Measurements from ENCODE around the gene ADAMTS13.
A peak's percentile ranks its signal among the peaks of the same experiment; 100 is the strongest.

Gene ADAMTS13

DNA sequence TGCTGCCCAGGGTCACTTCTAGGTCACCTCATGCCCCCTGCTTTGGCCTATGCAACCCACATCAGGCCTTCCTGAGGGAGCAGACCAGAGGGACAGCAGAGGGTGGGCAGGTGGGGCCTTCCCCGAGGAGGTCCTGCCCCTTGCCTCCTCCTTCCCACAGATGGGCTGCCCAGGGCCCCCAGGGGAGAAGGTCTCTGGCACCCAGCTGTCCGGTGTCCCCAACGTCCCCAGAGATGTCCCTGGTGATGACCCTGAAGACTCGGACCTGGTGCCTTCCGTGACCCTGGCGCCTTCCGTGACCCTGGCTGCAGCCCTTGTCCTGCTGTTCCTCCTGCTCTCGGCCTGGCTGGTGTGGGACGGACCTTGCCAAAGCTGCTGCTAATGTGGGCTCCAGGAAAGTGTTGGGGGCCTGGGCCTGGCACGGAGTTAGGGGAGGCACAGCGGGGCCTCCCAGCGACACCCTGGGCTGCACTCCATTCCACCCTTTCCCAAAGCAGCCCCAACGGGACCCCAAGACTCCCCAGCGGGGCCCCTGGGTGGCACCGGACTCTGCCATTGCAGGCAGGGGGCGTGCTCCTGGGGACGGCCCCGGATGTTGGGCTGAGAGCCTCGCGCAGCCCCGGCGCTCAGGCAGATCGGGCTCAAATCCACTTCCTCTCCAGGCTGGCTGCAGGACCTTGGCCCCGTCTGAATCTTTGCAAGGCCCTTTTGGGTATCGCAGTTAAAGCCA lies 63.5 kb downstream of the ADAMTS13 start:
- Histone ChIP-seq H3K27me3 (ENCODE audit: control insufficient read depth in 1 of 2, insufficient read depth in 2 of 2, low read length in 2 of 2) (peaks cover 0 to 2% of the 10 kb centered on the region in 2 donors), H3K9me3 (ENCODE audit: control insufficient read depth in 1 of 2, low read length in 2 of 2) (no peaks in the 10 kb centered on the region), H3K4me1 (ENCODE audit: control insufficient read depth in 1 of 2, insufficient read depth in 2 of 2, low read length in 2 of 2) (peaks cover 5% of the 10 kb centered on the region in 2 donors), H3K4me3 (ENCODE audit: low read depth in 1 of 2, low read length in 2 of 2) (peak overlapping the region in 1 of 2 donors; percentile 11), H3K36me3 (ENCODE audit: control insufficient read depth in 1 of 2, insufficient read depth in 2 of 2, low read length in 2 of 2) (no peaks in the 10 kb centered on the region), H3K27ac (ENCODE audit: low read depth, low read length) (no peak overlapping the region), H3K9ac (ENCODE audit: low read depth in 1 of 2, low read length in 2 of 2) (no peak overlapping the region)

- Histone ChIP-seq H3K4me1 (ENCODE audit: control insufficient read depth in 1 of 2, insufficient read depth in 2 of 2, low read length in 2 of 2) (peaks cover 5% of the 10 kb centered on the region in 2 donors), H3K36me3 (ENCODE audit: control insufficient read depth in 1 of 2, insufficient read depth in 2 of 2, low read length in 2 of 2) (no peaks in the 10 kb centered on the region), H3K4me3 (ENCODE audit: low read depth in 1 of 2, low read length in 2 of 2) (no peak overlapping the region), H3K27ac (ENCODE audit: low read depth, low read length) (no peak overlapping the region), H3K9me3 (ENCODE audit: control insufficient read depth in 1 of 2, low read length in 2 of 2) (no peaks in the 10 kb centered on the region), H3K9ac (ENCODE audit: low read depth in 1 of 2, low read length in 2 of 2) (no peak overlapping the region), H3K27me3 (ENCODE audit: control insufficient read depth in 1 of 2, insufficient read depth in 2 of 2, low read length in 2 of 2) (peaks cover 0 to 2% of the 10 kb centered on the region in 2 donors)
Measured at GRCh38 chr9:133487331-133487725, 65.2 kb downstream of the ADAMTS13 start.

- no peak overlapping the region for H3K4me3 ChIP-seq (ENCODE audit: low read depth in 1 of 2, low read length in 2 of 2)
- H3K36me3 ChIP-seq (ENCODE audit: control insufficient read depth in 1 of 2, insufficient read depth in 2 of 2, low read length in 2 of 2), result no peaks in the 10 kb centered on the region
- H3K9ac ChIP-seq (ENCODE audit: low read depth in 1 of 2, low read length in 2 of 2), result no peak overlapping the region
- H3K27me3 ChIP-seq (ENCODE audit: control insufficient read depth in 1 of 2, insufficient read depth in 2 of 2, low read length in 2 of 2), result peaks cover 0 to 2% of the 10 kb centered on the region in 2 donors
- peaks cover 5% of the 10 kb centered on the region in 2 donors for H3K4me1 ChIP-seq (ENCODE audit: control insufficient read depth in 1 of 2, insufficient read depth in 2 of 2, low read length in 2 of 2)
- no peak overlapping the region for H3K27ac ChIP-seq (ENCODE audit: low read depth, low read length)
- no peaks in the 10 kb centered on the region for H3K9me3 ChIP-seq (ENCODE audit: control insufficient read depth in 1 of 2, low read length in 2 of 2)
Measured at GRCh38 chr9:133488686-133489252, 66.6 kb downstream of the ADAMTS13 start.

- H3K36me3 ChIP-seq (ENCODE audit: control insufficient read depth in 1 of 2, insufficient read depth in 2 of 2, low read length in 2 of 2), result no peaks in the 10 kb centered on the region
- H3K27ac ChIP-seq (ENCODE audit: low read depth, low read length), result no peak overlapping the region
- peaks cover 0 to 2% of the 10 kb centered on the region in 2 donors for H3K27me3 ChIP-seq (ENCODE audit: control insufficient read depth in 1 of 2, insufficient read depth in 2 of 2, low read length in 2 of 2)
- no peak overlapping the region for H3K9ac ChIP-seq (ENCODE audit: low read depth in 1 of 2, low read length in 2 of 2)
- H3K9me3 ChIP-seq (ENCODE audit: control insufficient read depth in 1 of 2, low read length in 2 of 2), result no peaks in the 10 kb centered on the region
- H3K4me3 ChIP-seq (ENCODE audit: low read depth in 1 of 2, low read length in 2 of 2), result no peak overlapping the region
- H3K4me1 ChIP-seq (ENCODE audit: control insufficient read depth in 1 of 2, insufficient read depth in 2 of 2, low read length in 2 of 2), result peaks cover 5% of the 10 kb centered on the region in 2 donors
Measured at GRCh38 chr9:133489253-133490190, 67.4 kb downstream of the ADAMTS13 start.

GRCh38 chr9:133490201-133490681 lies 68.1 kb downstream of the ADAMTS13 start:
- no peaks in the 10 kb centered on the region for H3K36me3 ChIP-seq (ENCODE audit: control insufficient read depth in 1 of 2, insufficient read depth in 2 of 2, low read length in 2 of 2)

GRCh38 chr9:133490865-133491655 lies 68.9 kb downstream of the ADAMTS13 start:
- peaks cover 1 to 2% of the 10 kb centered on the region in 2 donors for H3K4me1 ChIP-seq (ENCODE audit: control insufficient read depth in 1 of 2, insufficient read depth in 2 of 2, low read length in 2 of 2)
- H3K27ac ChIP-seq (ENCODE audit: low read depth, low read length), result no peak overlapping the region
- H3K9me3 ChIP-seq (ENCODE audit: control insufficient read depth in 1 of 2, low read length in 2 of 2), result no peaks in the 10 kb centered on the region
- no peak overlapping the region for H3K9ac ChIP-seq (ENCODE audit: low read depth in 1 of 2, low read length in 2 of 2)
- H3K36me3 ChIP-seq (ENCODE audit: control insufficient read depth in 1 of 2, insufficient read depth in 2 of 2, low read length in 2 of 2), result no peaks in the 10 kb centered on the region
- H3K27me3 ChIP-seq (ENCODE audit: control insufficient read depth in 1 of 2, insufficient read depth in 2 of 2, low read length in 2 of 2), result peaks cover 0 to 2% of the 10 kb centered on the region in 2 donors
- H3K4me3 ChIP-seq (ENCODE audit: low read depth in 1 of 2, low read length in 2 of 2), result no peak overlapping the region

More at GRCh38 chr9:133490201-133490681, 68.1 kb downstream of the ADAMTS13 start:
- Histone ChIP-seq H3K9me3 (ENCODE audit: control insufficient read depth in 1 of 2, low read length in 2 of 2) (no peaks in the 10 kb centered on the region), H3K27ac (ENCODE audit: low read depth, low read length) (no peak overlapping the region), H3K4me1 (ENCODE audit: control insufficient read depth in 1 of 2, insufficient read depth in 2 of 2, low read length in 2 of 2) (peaks cover 5% of the 10 kb centered on the region in 2 donors), H3K9ac (ENCODE audit: low read depth in 1 of 2, low read length in 2 of 2) (no peak overlapping the region), H3K27me3 (ENCODE audit: control insufficient read depth in 1 of 2, insufficient read depth in 2 of 2, low read length in 2 of 2) (peaks cover 0 to 2% of the 10 kb centered on the region in 2 donors), H3K4me3 (ENCODE audit: low read depth in 1 of 2, low read length in 2 of 2) (no peak overlapping the region)

GRCh38 chr9:133491656-133491925 lies 69.4 kb downstream of the ADAMTS13 start:
- no peaks in the 10 kb centered on the region for H3K36me3 ChIP-seq (ENCODE audit: control insufficient read depth in 1 of 2, insufficient read depth in 2 of 2, low read length in 2 of 2)
- peaks cover 0 to 2% of the 10 kb centered on the region in 2 donors for H3K27me3 ChIP-seq (ENCODE audit: control insufficient read depth in 1 of 2, insufficient read depth in 2 of 2, low read length in 2 of 2)
- H3K9me3 ChIP-seq (ENCODE audit: control insufficient read depth in 1 of 2, low read length in 2 of 2), result no peaks in the 10 kb centered on the region
- no peak overlapping the region for H3K9ac ChIP-seq (ENCODE audit: low read depth in 1 of 2, low read length in 2 of 2)
- H3K4me3 ChIP-seq (ENCODE audit: low read depth in 1 of 2, low read length in 2 of 2), result no peak overlapping the region
- H3K4me1 ChIP-seq (ENCODE audit: control insufficient read depth in 1 of 2, insufficient read depth in 2 of 2, low read length in 2 of 2), result no peaks in the 10 kb centered on the region
- H3K27ac ChIP-seq (ENCODE audit: low read depth, low read length), result no peak overlapping the region

- no peak overlapping the region for H3K9ac ChIP-seq (ENCODE audit: low read depth in 1 of 2, low read length in 2 of 2)
- no peaks in the 10 kb centered on the region for H3K36me3 ChIP-seq (ENCODE audit: control insufficient read depth in 1 of 2, insufficient read depth in 2 of 2, low read length in 2 of 2)
- no peaks in the 10 kb centered on the region for H3K9me3 ChIP-seq (ENCODE audit: control insufficient read depth in 1 of 2, low read length in 2 of 2)
- H3K4me1 ChIP-seq (ENCODE audit: control insufficient read depth in 1 of 2, insufficient read depth in 2 of 2, low read length in 2 of 2), result no peaks in the 10 kb centered on the region
- no peak overlapping the region for H3K27ac ChIP-seq (ENCODE audit: low read depth, low read length)
- peaks cover 0 to 4% of the 10 kb centered on the region in 2 donors for H3K27me3 ChIP-seq (ENCODE audit: control insufficient read depth in 1 of 2, insufficient read depth in 2 of 2, low read length in 2 of 2)
- no peak overlapping the region for H3K4me3 ChIP-seq (ENCODE audit: low read depth in 1 of 2, low read length in 2 of 2)
Measured at GRCh38 chr9:133492061-133493021, 70.2 kb downstream of the ADAMTS13 start.

DNA sequence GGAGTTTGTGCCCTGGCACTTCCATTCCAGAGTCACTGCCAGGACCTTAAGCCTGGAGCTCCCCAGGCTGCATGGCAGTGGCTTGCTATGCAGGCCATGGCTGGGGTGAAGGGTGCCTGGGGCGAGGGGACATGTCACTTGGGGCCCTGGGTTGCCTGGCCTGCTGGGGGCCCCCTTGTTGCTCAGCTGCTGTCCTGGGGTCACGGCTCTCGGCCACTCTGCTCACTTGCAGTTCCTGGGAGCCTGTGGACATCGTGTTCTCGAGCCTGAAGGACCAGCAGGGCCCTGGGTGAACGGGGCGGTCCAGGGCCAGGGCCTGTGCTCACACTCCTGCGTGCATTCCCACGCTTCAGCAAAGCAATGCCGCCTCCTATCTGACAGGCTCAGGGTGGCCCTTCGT lies 71.3 kb downstream of the ADAMTS13 start:
- Histone ChIP-seq H3K27ac (ENCODE audit: low read depth, low read length) (no peak overlapping the region), H3K27me3 (ENCODE audit: control insufficient read depth in 1 of 2, insufficient read depth in 2 of 2, low read length in 2 of 2) (peaks cover 0 to 8% of the 10 kb centered on the region in 2 donors), H3K4me3 (ENCODE audit: low read depth in 1 of 2, low read length in 2 of 2) (no peak overlapping the region), H3K9me3 (ENCODE audit: control insufficient read depth in 1 of 2, low read length in 2 of 2) (no peaks in the 10 kb centered on the region), H3K4me1 (ENCODE audit: control insufficient read depth in 1 of 2, insufficient read depth in 2 of 2, low read length in 2 of 2) (peaks cover 0 to 4% of the 10 kb centered on the region in 2 donors), H3K9ac (ENCODE audit: low read depth in 1 of 2, low read length in 2 of 2) (no peak overlapping the region), H3K36me3 (ENCODE audit: control insufficient read depth in 1 of 2, insufficient read depth in 2 of 2, low read length in 2 of 2) (no peaks in the 10 kb centered on the region)
